Muscle layer of colon (tissue), 2 donors: ENCODE measurements around the gene MAML3.

Experiments used
- H3K27ac ChIP-seq: one replicate; pipeline ENCODE4 v1.7.0; 2013; ENCODE audit warnings: low read depth, mild to moderate bottlenecking, low read length, moderate library complexity
- H3K27me3 ChIP-seq, 2 donors: one replicate each; pipeline ENCODE4 v1.7.0; 2013; ENCODE audit warnings: low read length in 2 of 2, mild to moderate bottlenecking in 2 of 2; ENCODE audit not compliant: insufficient read depth in 2 of 2, control insufficient read depth in 1 of 2
- H3K36me3 ChIP-seq: one replicate; pipeline ENCODE4 v1.7.0; 2013; ENCODE audit warnings: mild to moderate bottlenecking, low read length; ENCODE audit not compliant: insufficient read depth
- H3K4me1 ChIP-seq: one replicate; pipeline ENCODE4 v1.7.0; 2013; ENCODE audit warnings: mild to moderate bottlenecking, low read length; ENCODE audit not compliant: insufficient read depth
- H3K4me3 ChIP-seq, 2 donors: one replicate each; pipeline ENCODE4 v1.7.0; 2013; ENCODE audit warnings: low read length in 2 of 2, low read depth in 1 of 2, mild to moderate bottlenecking in 1 of 2, moderate library complexity in 1 of 2
- H3K9ac ChIP-seq: one replicate; pipeline ENCODE4 v1.7.0; 2013; ENCODE audit warnings: low read length
- H3K9me3 ChIP-seq: one replicate; pipeline ENCODE4 v1.7.0; 2013; ENCODE audit warnings: mild to moderate bottlenecking, low read length
- donor health status: abdominal sarcoma.
- donor health status: Adenocarcinoma of cecum.

MAML3 gene

GRCh38 chr4:140123666-140124377, 30.2 kb downstream of the MAML3 start:
- no peak overlapping the region for H3K27ac ChIP-seq
- H3K36me3 ChIP-seq, result no peaks in the 10 kb centered on the region
- H3K4me3 ChIP-seq, result no peak overlapping the region
- no peaks in the 10 kb centered on the region for H3K27me3 ChIP-seq
- no peak overlapping the region for H3K9ac ChIP-seq
- no peaks in the 10 kb centered on the region for H3K9me3 ChIP-seq
- no peaks in the 10 kb centered on the region for H3K4me1 ChIP-seq

GRCh38 chr4:140122891-140123290, 31.1 kb downstream of the MAML3 start:
- Histone ChIP-seq H3K9ac (no peak overlapping the region), H3K27me3 (no peaks in the 10 kb centered on the region), H3K9me3 (no peaks in the 10 kb centered on the region), H3K4me3 (no peak overlapping the region), H3K4me1 (no peaks in the 10 kb centered on the region), H3K36me3 (no peaks in the 10 kb centered on the region), H3K27ac (no peak overlapping the region)

DNA sequence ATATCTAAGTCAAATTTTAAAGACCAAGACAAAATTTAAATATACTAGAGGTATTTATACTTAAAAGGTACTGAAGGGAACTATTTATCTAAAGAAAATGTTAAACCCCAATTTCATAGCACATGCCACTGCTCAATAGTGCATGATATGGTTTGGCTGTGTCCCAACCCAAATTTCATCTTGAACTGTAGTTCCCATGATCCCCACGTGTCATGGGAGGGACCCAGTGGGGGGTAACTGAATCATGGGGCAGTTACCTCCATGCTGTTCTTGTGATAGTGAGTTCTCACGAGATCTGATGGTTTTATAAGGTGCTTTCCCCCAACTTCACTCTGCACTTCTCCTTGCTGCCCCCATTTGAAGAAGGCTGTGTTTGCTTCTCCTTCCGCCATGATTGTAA, 32.3 kb downstream of the MAML3 start:
- H3K4me1 ChIP-seq, result no peaks in the 10 kb centered on the region
- H3K36me3 ChIP-seq, result no peaks in the 10 kb centered on the region
- no peaks in the 10 kb centered on the region for H3K27me3 ChIP-seq
- H3K9ac ChIP-seq, result no peak overlapping the region
- no peak overlapping the region for H3K27ac ChIP-seq
- no peak overlapping the region for H3K4me3 ChIP-seq
- H3K9me3 ChIP-seq, result no peaks in the 10 kb centered on the region

DNA sequence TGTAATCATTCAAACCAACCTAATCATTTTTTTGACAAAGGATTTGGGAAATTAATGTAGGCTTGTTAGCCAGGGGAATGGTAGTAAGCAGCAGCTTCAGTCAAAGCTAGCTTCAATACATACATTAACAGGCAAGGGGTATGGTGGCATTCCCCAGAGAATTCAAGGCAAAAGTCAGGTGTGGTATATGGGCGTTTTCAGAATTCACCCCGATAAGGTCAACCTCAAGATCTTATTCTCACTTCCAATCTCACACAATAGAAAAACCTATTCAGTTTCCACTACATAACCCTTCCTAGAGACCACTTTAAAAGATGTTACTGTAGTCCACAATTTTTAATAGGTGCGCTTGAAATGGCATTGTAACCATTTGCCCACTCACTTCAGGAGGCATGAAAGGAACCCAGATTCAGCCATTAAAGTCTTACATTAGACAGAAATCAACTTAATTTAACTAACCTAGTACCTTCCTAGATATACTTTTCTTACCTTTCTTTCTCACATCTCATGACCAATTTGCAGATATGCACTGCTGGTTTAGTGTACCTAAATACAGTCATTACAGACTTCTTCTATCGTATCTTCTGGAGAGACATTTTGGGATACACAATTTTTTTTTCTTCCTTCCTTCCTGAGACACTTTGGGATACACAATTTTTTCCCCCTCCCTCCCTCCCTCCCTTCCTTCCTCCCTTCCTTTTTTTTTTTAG, 34.9 kb downstream of the MAML3 start:
- H3K4me3 ChIP-seq, result no peak overlapping the region
- no peak overlapping the region for H3K9ac ChIP-seq
- H3K27ac ChIP-seq, result no peak overlapping the region
- H3K27me3 ChIP-seq, result no peaks in the 10 kb centered on the region
- H3K36me3 ChIP-seq, result no peaks in the 10 kb centered on the region
- H3K9me3 ChIP-seq, result no peaks in the 10 kb centered on the region
- H3K4me1 ChIP-seq, result no peaks in the 10 kb centered on the region

DNA sequence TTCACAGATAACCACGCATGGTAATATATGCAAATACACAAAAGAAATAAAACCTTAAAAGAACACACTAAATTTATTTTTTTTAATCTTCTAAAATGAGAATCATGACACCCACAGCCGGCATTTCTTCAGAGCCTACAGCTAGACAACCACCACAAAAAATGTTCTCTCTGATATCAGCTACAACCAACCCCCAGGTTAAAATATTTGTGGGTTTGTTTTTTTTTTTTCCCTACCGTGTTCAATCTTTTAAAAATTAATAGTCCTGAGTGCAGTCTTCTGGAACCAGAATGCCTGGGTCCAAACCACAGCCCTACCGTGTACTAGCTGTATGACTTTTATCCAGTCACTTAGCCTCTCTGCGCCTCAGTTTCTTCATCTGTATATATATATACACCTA, 36.0 kb downstream of the MAML3 start:
- H3K4me3 ChIP-seq, result no peak overlapping the region
- no peaks in the 10 kb centered on the region for H3K36me3 ChIP-seq
- no peaks in the 10 kb centered on the region for H3K9me3 ChIP-seq
- no peak overlapping the region for H3K9ac ChIP-seq
- no peak overlapping the region for H3K27ac ChIP-seq
- H3K4me1 ChIP-seq, result no peaks in the 10 kb centered on the region
- no peaks in the 10 kb centered on the region for H3K27me3 ChIP-seq

DNA sequence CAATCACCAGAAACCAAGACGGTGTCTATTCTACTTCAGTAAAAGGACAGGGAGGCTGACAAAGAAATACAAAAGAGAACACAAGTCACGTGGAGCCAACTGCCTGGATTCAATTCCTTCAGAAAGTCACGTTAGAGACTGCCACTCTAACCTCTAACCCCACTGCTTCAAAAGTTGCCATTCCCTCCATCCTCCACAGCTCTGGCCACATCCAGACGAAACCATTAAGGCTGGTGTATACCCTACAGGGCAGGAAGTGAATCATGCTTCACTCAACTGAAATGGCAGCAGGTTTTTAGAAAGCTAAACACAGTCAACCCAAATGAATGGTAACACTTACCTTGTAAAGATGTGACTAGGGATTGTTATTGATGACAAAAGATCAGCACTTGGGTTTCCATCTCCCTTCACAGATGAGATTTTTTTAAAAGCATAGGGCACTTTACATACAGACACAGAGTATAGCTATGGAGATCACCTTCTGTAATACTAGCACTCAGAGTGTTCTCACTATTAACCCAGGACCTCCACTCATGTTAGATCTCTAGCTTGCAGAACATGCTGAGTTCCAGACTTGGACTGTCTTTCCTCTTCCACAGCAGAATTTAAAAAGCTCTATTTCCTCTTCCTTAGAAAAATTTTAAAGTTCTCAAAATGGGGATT, 37.4 kb downstream of the MAML3 start:
- Histone ChIP-seq H3K27ac (no peak overlapping the region), H3K36me3 (no peaks in the 10 kb centered on the region), H3K9me3 (no peaks in the 10 kb centered on the region), H3K4me3 (no peak overlapping the region), H3K9ac (no peak overlapping the region), H3K27me3 (no peaks in the 10 kb centered on the region), H3K4me1 (no peaks in the 10 kb centered on the region)

GRCh38 chr4:140115140-140115539, 38.8 kb downstream of the MAML3 start:
- no peaks in the 10 kb centered on the region for H3K36me3 ChIP-seq
- no peaks in the 10 kb centered on the region for H3K27me3 ChIP-seq
- H3K27ac ChIP-seq, result no peak overlapping the region
- H3K9ac ChIP-seq, result no peak overlapping the region
- no peaks in the 10 kb centered on the region for H3K4me1 ChIP-seq
- H3K4me3 ChIP-seq, result no peak overlapping the region
- no peaks in the 10 kb centered on the region for H3K9me3 ChIP-seq

- Histone ChIP-seq H3K9ac (no peak overlapping the region), H3K4me3 (no peak overlapping the region), H3K27ac (no peak overlapping the region), H3K9me3 (no peaks in the 10 kb centered on the region), H3K4me1 (no peaks in the 10 kb centered on the region), H3K27me3 (no peaks in the 10 kb centered on the region), H3K36me3 (no peaks in the 10 kb centered on the region)
Measured at GRCh38 chr4:140113653-140114052, 40.3 kb downstream of the MAML3 start.

GRCh38 chr4:140112576-140112975, 41.4 kb downstream of the MAML3 start:
- no peak overlapping the region for H3K4me3 ChIP-seq
- H3K36me3 ChIP-seq, result no peaks in the 10 kb centered on the region
- no peaks in the 10 kb centered on the region for H3K27me3 ChIP-seq
- H3K27ac ChIP-seq, result no peak overlapping the region
- H3K9me3 ChIP-seq, result no peaks in the 10 kb centered on the region
- no peaks in the 10 kb centered on the region for H3K4me1 ChIP-seq
- no peak overlapping the region for H3K9ac ChIP-seq

DNA sequence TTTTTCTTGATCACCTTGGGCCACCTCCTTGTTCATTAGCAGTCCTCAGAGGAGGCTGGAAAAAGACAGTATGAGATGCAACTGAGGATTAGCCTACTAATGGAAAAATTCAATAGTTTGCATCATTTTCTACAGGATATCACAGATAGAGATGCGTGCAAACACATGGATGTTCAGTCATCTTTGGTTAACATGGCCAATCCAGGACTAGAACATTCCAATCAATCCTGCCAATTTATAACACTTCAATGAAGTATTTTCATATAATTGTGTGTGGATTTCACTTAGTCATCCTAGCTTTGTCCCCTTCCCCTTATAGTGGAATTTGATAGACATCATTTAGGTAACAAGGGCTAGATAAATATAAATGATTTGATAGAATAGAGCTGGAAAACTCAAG, 42.7 kb downstream of the MAML3 start:
- no peaks in the 10 kb centered on the region for H3K27me3 ChIP-seq
- H3K9me3 ChIP-seq, result no peaks in the 10 kb centered on the region
- H3K4me3 ChIP-seq, result no peak overlapping the region
- no peaks in the 10 kb centered on the region for H3K36me3 ChIP-seq
- no peak overlapping the region for H3K9ac ChIP-seq
- no peak overlapping the region for H3K27ac ChIP-seq
- H3K4me1 ChIP-seq, result no peaks in the 10 kb centered on the region

- Histone ChIP-seq H3K36me3 (no peaks in the 10 kb centered on the region), H3K27ac (no peak overlapping the region), H3K27me3 (no peaks in the 10 kb centered on the region), H3K9me3 (no peaks in the 10 kb centered on the region), H3K4me3 (no peak overlapping the region), H3K9ac (no peak overlapping the region), H3K4me1 (no peaks in the 10 kb centered on the region)
Measured at GRCh38 chr4:140110542-140111215, 43.3 kb downstream of the MAML3 start.
